OCI-LY7 (cell line): ENCODE results near the gene LEO1.

Experiments used
- CTCF ChIP-seq: fragments of 200-600 bp; sonication (generic); conservative IDR thresholded peaks from 2 replicates; pipeline ENCODE4 v1.5.1; 2014; ENCODE audit warnings: mild to moderate bottlenecking, antibody characterized with exemption, low read length, moderate library complexity, mixed read lengths
- EZH2phosphoT487 ChIP-seq: fragments of 200-600 bp; sonication (generic); IDR thresholded peaks from 2 replicates; pipeline ENCODE4 v1.6.1; 2018; ENCODE audit warnings: low read depth, borderline replicate concordance, mild to moderate bottlenecking, mixed run types, antibody characterized with exemption, low read length, moderate library complexity, mixed read lengths

GRCh38 chr15:51932161-51932560 lies 39.4 kb downstream of the LEO1 start:
- no peak for TF ChIP-seq CTCF
- TF ChIP-seq EZH2phosphoT487 = no peak
